Upper lobe of left lung (tissue), 4 donors: ENCODE results near the gene PATL1.
"Not testable (repeated sequence)": the region's sequence is repeated elsewhere in the genome, so short reads cannot be mapped to it uniquely, and the experiment has no call there.

ENCODE experiments used
- CTCF ChIP-seq, 6 experiments: fragments of 450-650 bp in 4 of 6; fragments of 200-600 bp in 2 of 6; sonication (generic) in 2 of 6; IDR thresholded peaks; one replicate each; pipeline ENCODE4 v1.5.1; 2016 to 2019; ENCODE audit warnings: antibody characterized with exemption in 6 of 6
- POLR2A ChIP-seq, 4 donors: fragments of 450-650 bp; IDR thresholded peaks; one replicate each; pipeline ENCODE4 v1.5.1; 2016 to 2017; ENCODE audit warnings: antibody characterized with exemption in 4 of 4, mild to moderate bottlenecking in 2 of 4
- POLR2AphosphoS5 ChIP-seq, 2 donors: sonication (generic); formaldehyde crosslinking; IDR thresholded peaks; one replicate each; pipeline ENCODE4 v1.5.1; 2017; ENCODE audit warnings: antibody characterized with exemption in 2 of 2

- TF ChIP-seq CTCF, POLR2A, POLR2AphosphoS5 (IDR thresholded peaks at IDR 0.05): not testable (repeated sequence)
These were observed 31.3 kb upstream of the PATL1 start for GRCh38 chr11:59700157-59700556.
